ENCODE measurements around the gene FAM83F. TPM values are rescaled to one million over a fixed set of nuclear protein-coding genes. Genes with fewer than 3 reads are reported as not detected.

FAM83F gene
- total RNA-seq, 2 experiments from 2014 or later = 0.03 to 0.11 TPM

DNA sequence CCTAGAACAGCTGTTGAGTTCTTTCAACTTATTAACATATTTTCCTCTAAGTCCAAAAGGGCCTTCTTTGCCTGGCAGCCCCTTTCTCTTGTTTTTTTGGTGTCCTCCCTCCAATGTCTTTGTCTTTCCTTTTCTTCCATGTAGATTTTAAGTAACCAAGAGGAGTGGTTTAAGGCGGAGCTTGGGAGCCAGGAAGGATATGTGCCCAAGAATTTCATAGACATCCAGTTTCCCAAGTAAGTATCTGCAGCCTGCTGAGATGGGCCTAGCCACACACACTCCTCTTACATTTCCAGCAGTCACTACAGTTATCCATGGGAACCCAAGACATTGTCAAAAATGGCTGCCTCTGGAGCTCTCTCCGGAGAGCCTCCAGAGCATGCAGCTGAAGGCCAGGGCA, 39.1 kb upstream of the FAM83F start:
- Mint-ChIP-seq H3K9me3 (ENCODE audit: insufficient read depth) (no peaks in the 10 kb centered on the region), H3K27me3 (ENCODE audit: low read depth) (no peaks in the 10 kb centered on the region), H3K4me1 (ENCODE audit: low read depth) (peaks cover 98% of the 10 kb centered on the region), H3K4me3 (no peak overlapping the region), H3K27ac (peak overlapping the region; percentile 58), H3K36me3 (ENCODE audit: low read depth) (peaks cover 95% of the 10 kb centered on the region)
- ChIA-PET CTCF (interaction anchor here (1.5 to 1.9 kb wide), 2 partner anchors 12 to 39 kb away, joined by 3 to 6 read pairs; no protein-coding TSS in a partner anchor), POLR2A (no interaction called here)
- ATAC-seq = no peak
- no peak for DNase-seq

DNA sequence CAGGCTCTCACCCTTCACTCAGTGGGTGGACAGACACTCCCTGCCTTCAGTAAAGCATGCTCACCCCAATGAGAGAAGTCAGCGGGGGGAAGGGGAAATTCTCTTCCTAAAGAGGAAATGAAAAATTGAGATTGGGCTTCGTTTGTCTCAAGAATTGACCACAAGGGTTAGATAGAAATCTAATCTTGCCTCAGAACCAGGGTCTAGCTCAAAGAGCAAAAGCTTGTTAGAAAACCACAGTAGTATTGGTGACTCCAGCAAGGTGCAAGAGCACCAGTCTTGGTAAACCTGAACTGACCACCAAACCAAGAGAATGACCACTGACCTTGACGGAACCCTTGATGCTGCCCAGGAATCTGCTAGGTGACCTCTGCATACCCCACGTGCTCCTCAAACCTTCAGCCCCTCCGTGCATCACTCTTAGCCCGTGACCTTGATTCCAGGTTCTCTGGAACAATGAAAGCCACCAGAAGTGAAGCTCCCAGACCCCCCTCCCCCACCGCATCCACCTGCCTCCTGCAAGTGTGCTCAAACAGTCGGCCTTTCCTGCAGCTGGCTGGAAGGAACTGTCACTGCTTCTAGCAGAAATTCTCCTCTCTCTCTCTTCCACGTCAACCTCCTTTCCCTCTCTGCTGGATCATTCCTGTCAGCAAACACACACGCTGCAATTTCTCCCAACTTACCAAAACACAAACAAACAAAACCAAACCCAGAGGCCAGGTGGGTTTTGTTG, 37.7 kb upstream of the FAM83F start:
- POLR2A ChIA-PET = interaction anchor here (0.9 to 1.0 kb wide), 2 partner anchors 36 to 86 kb away, joined by 3 read pairs; no protein-coding TSS in a partner anchor

DNA sequence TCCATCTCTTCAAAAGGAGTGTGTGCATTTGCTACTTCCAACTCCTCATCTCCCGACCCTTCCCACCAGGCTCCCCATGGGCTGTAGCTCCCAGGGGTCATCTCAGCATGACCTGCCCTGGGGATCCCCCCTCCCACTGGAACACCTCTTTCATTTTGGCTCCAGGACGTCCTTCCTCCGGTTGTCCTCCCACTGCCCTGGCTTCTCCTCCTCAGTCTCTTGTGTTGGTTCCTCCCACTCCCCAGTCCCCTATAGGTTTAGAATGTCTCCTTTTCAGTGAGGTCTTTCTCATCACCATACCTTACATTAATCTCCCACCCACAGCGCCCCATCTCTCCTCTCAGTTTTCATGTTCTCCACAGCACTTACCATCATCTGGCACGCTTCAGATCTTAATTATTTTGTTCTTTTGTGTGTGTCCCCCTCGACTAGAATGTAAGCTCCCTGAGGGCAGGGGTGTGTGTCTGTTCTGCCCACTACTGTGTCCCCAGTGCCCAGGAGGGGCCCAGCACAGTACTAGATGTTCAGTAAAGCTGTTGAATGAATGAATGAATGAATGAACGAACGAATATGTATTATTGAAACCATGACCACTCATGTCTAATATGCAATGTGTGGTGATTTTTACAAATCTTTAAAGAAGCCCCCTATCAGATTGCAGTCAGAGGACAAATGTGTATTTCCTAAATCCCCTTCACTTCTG, 36.6 kb upstream of the FAM83F start:
- Mint-ChIP-seq H3K27ac (peak overlapping the region; percentile 83), H3K4me3 (peak overlapping the region; percentile 4), H3K4me1 (ENCODE audit: low read depth) (peaks cover 96% of the 10 kb centered on the region), H3K36me3 (ENCODE audit: low read depth) (peaks cover 93% of the 10 kb centered on the region), H3K27me3 (ENCODE audit: low read depth) (no peaks in the 10 kb centered on the region), H3K9me3 (ENCODE audit: insufficient read depth) (no peaks in the 10 kb centered on the region)
- POLR2A ChIA-PET = no interaction called here
- no peak for ATAC-seq
- DNase-seq = no peak
- CTCF ChIA-PET = interaction anchor here (1.6 to 2.0 kb wide), 2 partner anchors 12 to 25 kb away, joined by 5 to 7 read pairs; no protein-coding TSS in a partner anchor

More for the DNA sequence above, 37.7 kb upstream of the FAM83F start:
- DNase-seq (no peak), ATAC-seq (no peak)
- Mint-ChIP-seq H3K36me3 (ENCODE audit: low read depth) (peaks cover 95% of the 10 kb centered on the region), H3K27ac (peak overlapping the region; percentile 68), H3K27me3 (ENCODE audit: low read depth) (no peaks in the 10 kb centered on the region), H3K4me1 (ENCODE audit: low read depth) (peaks cover 98% of the 10 kb centered on the region), H3K9me3 (ENCODE audit: insufficient read depth) (no peaks in the 10 kb centered on the region), H3K4me3 (peak overlapping the region; percentile 9)
- CTCF ChIA-PET = interaction anchor here (1.5 to 2.0 kb wide), 4 partner anchors 11 to 40 kb away, joined by 3 to 7 read pairs (median 6); no protein-coding TSS in a partner anchor

DNA sequence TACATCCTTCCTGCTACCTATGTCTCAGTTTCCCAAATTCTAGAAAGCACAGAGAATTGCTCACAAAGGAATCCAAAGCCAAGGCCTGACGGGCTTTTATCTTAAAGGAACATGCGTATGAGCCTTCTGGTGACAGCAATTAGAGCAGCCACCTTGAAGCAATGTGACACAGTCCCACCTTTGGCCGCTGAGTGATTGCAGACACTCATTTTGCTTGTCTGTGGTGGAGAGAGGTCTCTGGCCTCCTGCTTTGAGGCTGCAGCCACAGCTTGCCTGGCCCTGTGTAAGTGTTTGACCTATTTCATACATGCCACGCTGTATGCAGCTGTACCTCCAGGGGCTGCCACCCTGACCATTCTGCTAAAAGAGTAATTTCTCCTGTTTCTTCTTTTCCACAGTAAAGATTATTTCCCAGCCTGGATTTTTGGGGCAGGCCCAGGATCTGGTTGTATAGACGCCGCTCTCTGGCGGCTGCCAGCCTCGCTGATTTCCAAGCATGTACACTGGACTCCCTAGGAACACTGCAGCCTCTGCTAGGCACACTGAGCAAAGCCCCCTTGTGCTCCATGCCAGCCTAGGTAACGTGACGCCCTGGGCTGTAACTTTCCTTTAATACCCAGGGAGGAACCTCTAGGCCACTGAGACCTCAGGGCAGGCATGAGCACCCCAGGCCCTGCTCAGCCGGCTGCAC, 35.7 kb upstream of the FAM83F start:
- Mint-ChIP-seq H3K36me3 (ENCODE audit: low read depth) (peaks cover 91% of the 10 kb centered on the region), H3K27me3 (ENCODE audit: low read depth) (no peaks in the 10 kb centered on the region), H3K9me3 (ENCODE audit: insufficient read depth) (no peaks in the 10 kb centered on the region), H3K4me1 (ENCODE audit: low read depth) (peaks cover 93% of the 10 kb centered on the region), H3K4me3 (no peak overlapping the region), H3K27ac (peak overlapping the region; percentile 83)
- ATAC-seq (no peak), DNase-seq (no peak)
- CTCF ChIA-PET = interaction anchor here (0.5 to 4.9 kb wide), 5 partner anchors 15 to 66 kb away, joined by 3 to 15 read pairs (median 5); no protein-coding TSS in a partner anchor
- POLR2A ChIA-PET = interaction anchor here (1.5 kb wide), 1 partner anchor 26 kb away, joined by 3 read pairs; no protein-coding TSS in a partner anchor

DNA sequence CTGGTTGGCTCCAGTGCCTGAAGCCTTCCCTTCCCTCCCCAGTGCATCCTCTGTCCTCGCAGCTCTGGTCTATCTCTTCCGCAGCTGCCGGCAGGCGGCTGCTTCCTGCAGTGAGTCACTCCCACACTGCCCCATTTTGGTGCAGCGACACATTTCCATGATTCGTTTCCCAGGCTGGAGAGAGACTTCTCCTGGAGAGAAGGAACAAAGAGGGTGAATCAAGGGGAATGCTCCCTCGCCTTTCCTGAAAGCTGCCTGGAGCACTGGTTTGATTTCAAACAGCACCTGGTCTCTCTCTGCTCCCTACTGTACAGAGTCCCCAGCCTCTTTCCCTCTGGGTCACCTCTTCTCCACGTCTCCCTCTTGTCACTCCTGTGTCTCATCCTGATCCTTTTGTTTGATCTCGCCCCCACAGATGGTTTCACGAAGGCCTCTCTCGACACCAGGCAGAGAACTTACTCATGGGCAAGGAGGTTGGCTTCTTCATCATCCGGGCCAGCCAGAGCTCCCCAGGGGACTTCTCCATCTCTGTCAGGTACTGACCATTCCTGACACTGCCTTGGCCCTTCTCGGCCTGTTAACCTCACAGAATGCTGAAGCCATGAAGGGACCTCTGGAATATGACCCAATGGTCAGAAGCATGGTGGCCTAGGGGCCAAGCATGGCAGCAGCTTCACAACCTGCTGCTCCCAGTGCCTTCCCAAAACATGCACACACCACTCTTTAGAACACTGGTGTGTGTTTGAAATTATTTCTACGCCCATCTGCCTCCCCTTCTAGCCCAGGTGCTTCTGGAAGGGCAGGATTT, 34.9 kb upstream of the FAM83F start, which contains the start of gene TMA7B:
Gene TMA7B, plus strand, starts transcription at position 758 of the 808 bp plus-strand sequence. CDS start 3,978 bp downstream, outside the sequence.
- peak; percentile 61 for DNase-seq
- no peaks in the 10 kb centered on the region for H3K27me3 Mint-ChIP-seq (ENCODE audit: low read depth)
- peak within 1 kb of the TSS; percentile 86 for H3K27ac Mint-ChIP-seq
- peak within 1 kb of the TSS; percentile 60 for H3K4me3 Mint-ChIP-seq
- peaks cover 92% of the 10 kb centered on the region for H3K36me3 Mint-ChIP-seq (ENCODE audit: low read depth)
- peaks cover 87% of the 10 kb centered on the region for H3K4me1 Mint-ChIP-seq (ENCODE audit: low read depth)
- ATAC-seq = peak; percentile 40
- no peaks in the 10 kb centered on the region for H3K9me3 Mint-ChIP-seq (ENCODE audit: insufficient read depth)
- ChIA-PET POLR2A (interaction anchor here (1.2 to 1.5 kb wide), 2 partner anchors 17 to 26 kb away, joined by 3 read pairs; no protein-coding TSS in a partner anchor), CTCF (interaction anchor here (0.5 to 4.9 kb wide), 6 partner anchors 9 to 66 kb away, joined by 3 to 15 read pairs (median 5); no protein-coding TSS in a partner anchor)

DNA sequence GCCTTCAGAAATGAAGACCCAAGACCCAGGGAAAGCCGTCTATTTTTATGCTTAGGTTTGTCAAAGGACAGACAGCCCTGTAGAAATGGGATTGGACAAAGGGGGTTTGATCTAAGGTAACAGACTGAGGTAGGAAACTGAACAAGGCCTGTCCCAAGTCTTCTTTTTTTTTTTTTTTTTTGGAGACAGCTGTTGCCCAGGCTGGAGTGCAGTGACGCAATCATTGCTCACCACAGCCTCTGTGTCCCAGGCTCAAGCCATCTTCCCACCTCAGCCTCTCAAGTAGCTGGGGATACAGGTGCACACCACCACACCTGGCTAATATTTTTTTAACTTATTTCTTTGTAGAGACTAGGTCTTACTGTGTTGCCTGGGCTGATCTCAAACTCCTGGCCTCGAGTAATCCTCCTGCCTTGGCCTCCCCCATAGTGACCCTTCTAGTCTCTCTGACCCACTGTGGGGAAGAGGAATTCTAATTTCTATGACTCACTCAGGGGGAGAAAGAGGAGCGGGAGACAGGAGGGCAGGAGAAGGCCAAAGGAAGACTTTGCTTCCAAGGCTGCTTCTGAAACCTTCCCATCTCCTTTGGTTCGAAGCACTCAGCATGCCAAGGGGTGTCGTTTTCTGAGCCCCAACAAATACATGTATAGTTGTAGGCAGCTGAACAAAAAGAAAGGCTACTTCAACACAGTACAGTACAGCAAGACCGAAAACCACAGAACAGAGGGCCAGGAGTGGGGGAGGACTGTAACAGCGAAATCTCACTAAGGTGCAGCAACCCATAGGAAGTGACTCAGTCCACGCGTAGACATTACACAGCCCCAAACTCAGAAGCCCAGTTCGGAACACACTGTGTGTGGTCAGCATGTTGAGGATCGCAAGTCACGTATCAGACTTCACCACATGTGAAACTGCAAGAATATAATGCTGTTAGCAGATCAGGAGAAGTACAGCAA, 33.7 kb upstream of the FAM83F start:
- Mint-ChIP-seq H3K27ac (peak overlapping the region; percentile 86), H3K27me3 (ENCODE audit: low read depth) (no peaks in the 10 kb centered on the region), H3K9me3 (ENCODE audit: insufficient read depth) (no peaks in the 10 kb centered on the region), H3K36me3 (ENCODE audit: low read depth) (peaks cover 92% of the 10 kb centered on the region), H3K4me1 (ENCODE audit: low read depth) (peaks cover 75% of the 10 kb centered on the region), H3K4me3 (peak overlapping the region; percentile 60)
- ATAC-seq (peak; percentile 94), DNase-seq (peak; percentile 91)
- ChIA-PET POLR2A (interaction anchor here (1.1 to 1.5 kb wide), 6 partner anchors 9 to 64 kb away, joined by 3 to 7 read pairs (median 3); no protein-coding TSS in a partner anchor), CTCF (interaction anchor here (1.0 to 4.9 kb wide), 6 partner anchors 11 to 63 kb away, joined by 3 to 15 read pairs (median 6); no protein-coding TSS in a partner anchor)

DNA sequence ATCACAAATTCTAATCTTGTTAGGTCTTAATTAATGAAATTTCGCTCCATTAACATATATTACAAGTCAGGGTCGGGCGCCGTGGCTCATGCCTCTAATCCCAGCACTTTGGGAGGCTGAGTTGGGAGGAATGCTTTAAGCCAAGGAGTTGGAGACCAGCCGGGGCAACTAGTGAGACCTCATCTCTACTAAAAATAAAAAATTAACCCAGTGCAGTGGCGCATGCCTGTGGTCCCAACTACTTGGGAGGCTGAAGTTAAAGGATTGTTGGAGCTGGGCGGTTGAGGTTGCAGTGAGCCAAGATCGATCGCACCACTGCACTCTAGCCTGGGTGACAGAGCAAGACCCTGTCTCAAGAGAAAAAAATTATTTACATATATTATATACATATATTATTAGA, 32.7 kb upstream of the FAM83F start:
- ChIA-PET CTCF (interaction anchor here (1.4 to 4.9 kb wide), 4 partner anchors 11 to 62 kb away, joined by 4 to 15 read pairs (median 9); no protein-coding TSS in a partner anchor), POLR2A (interaction anchor here (1.1 to 1.5 kb wide), 4 partner anchors 9 to 19 kb away, joined by 3 to 7 read pairs (median 4); no protein-coding TSS in a partner anchor)
- H3K4me3 Mint-ChIP-seq = peak overlapping the region; percentile 60

DNA sequence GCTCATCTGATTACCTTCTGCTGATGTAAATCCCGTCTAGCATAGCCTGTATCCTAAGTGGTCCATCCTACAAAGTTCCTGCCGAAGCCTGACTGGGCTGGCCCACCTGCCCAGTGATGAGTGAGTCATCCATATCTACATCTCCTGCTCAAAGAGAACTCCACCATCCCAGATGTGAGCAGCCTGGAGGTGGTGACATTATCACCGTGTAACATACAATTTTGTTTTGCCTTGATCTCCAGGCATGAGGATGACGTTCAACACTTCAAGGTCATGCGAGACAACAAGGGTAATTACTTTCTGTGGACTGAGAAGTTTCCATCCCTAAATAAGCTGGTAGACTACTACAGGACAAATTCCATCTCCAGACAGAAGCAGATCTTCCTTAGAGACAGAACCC, 29.0 kb upstream of the FAM83F start:
- ATAC-seq (no peak), DNase-seq (no peak)
- Mint-ChIP-seq H3K36me3 (ENCODE audit: low read depth) (peaks cover 92% of the 10 kb centered on the region), H3K27ac (peak overlapping the region; percentile 13), H3K27me3 (ENCODE audit: low read depth) (no peaks in the 10 kb centered on the region), H3K9me3 (ENCODE audit: insufficient read depth) (no peaks in the 10 kb centered on the region), H3K4me3 (no peak overlapping the region), H3K4me1 (ENCODE audit: low read depth) (peaks cover 31% of the 10 kb centered on the region)
- CTCF ChIA-PET = interaction anchor here (1.0 to 1.8 kb wide), 6 partner anchors 17 to 431 kb away, joined by 3 to 7 read pairs (median 4); no protein-coding TSS in a partner anchor
- POLR2A ChIA-PET = interaction anchor here (0.8 kb wide), 1 partner anchor 35 kb away, joined by 3 read pairs; no protein-coding TSS in a partner anchor

More for the DNA sequence above, 32.7 kb upstream of the FAM83F start:
- DNase-seq = no peak
- H3K27me3 Mint-ChIP-seq (ENCODE audit: low read depth) = no peaks in the 10 kb centered on the region
- H3K9me3 Mint-ChIP-seq (ENCODE audit: insufficient read depth) = no peaks in the 10 kb centered on the region
- peaks cover 65% of the 10 kb centered on the region for H3K4me1 Mint-ChIP-seq (ENCODE audit: low read depth)
- no peak for ATAC-seq
- H3K36me3 Mint-ChIP-seq (ENCODE audit: low read depth) = peaks cover 94% of the 10 kb centered on the region
- peak overlapping the region; percentile 86 for H3K27ac Mint-ChIP-seq

DNA sequence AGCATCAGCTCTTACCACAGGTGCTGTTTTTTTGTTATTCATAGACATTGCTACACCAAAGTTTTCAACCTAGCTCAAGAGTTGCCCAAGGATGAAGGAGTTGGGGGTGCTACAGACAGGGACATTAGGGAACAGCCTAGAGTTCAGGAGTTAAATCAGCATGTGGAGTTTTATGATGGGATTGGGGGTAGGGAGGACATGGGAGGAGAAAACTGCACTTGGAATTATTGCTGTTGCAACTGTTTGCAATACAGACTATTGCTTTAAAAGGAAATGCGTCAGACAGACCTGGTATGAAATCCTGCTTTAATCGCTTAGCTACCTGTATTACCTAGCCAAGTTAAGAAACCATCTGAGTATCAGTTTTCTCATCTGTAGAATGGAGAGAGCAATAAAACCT, 28.3 kb upstream of the FAM83F start:
- Mint-ChIP-seq H3K4me3 (no peak overlapping the region), H3K9me3 (ENCODE audit: insufficient read depth) (no peaks in the 10 kb centered on the region), H3K27me3 (ENCODE audit: low read depth) (no peaks in the 10 kb centered on the region), H3K27ac (peak overlapping the region; percentile 18), H3K36me3 (ENCODE audit: low read depth) (peaks cover 92% of the 10 kb centered on the region), H3K4me1 (ENCODE audit: low read depth) (peaks cover 23% of the 10 kb centered on the region)
- ChIA-PET POLR2A (interaction anchor here (0.6 to 0.8 kb wide), 2 partner anchors 24 to 34 kb away, joined by 3 read pairs; no protein-coding TSS in a partner anchor), CTCF (interaction anchor here (1.2 to 1.9 kb wide), 3 partner anchors 17 to 59 kb away, joined by 4 to 9 read pairs (median 5); no protein-coding TSS in a partner anchor)
- ATAC-seq (no peak), DNase-seq (no peak)
